A673 (cell line): ENCODE results near the gene KCNQ1OT1. TPM values are rescaled to one million over a fixed set of nuclear protein-coding genes. Genes with fewer than 3 reads are reported as not detected.

Experiments
- BruUV-seq: library from RNA; stranded (reverse); fragments of 400-500 nt; replicated peaks from 2 replicates; lab custom pipeline; 2021; lab: Mats Ljungman, UMichigan
- CTCF ChIA-PET: fragments of 300-600 bp; sonication (Branson Sonifier 250); formaldehyde crosslinking; loops from one replicate; lab custom pipeline; 2022; ENCODE audit warnings: antibody characterized with exemption; lab: Charles Lee
- POLR2A ChIA-PET: fragments of 300-600 bp; sonication (Branson Sonifier 250); formaldehyde crosslinking; loops from one replicate; lab custom pipeline; 2022; ENCODE audit warnings: antibody characterized with exemption; ENCODE audit not compliant: low non-redundant PET; lab: Charles Lee
- DNase-seq: peaks from one replicate; pipeline ENCODE4 v3.0.0-alpha.2; 2015; ENCODE audit warnings: low spot score
- H3K27ac ChIP-seq: fragments of 200-600 bp; sonication (generic); 2 replicates; pipeline ENCODE4 v1.5.1; 2016; ENCODE audit warnings: mixed run types, low read depth, mild to moderate bottlenecking, mixed read lengths, antibody characterized with exemption, low read length; ENCODE audit not compliant: poor library complexity, severe bottlenecking
- H3K27me3 ChIP-seq: fragments of 200-600 bp; sonication (generic); replicated peaks from 2 replicates; pipeline ENCODE4 v1.6.1; 2017; ENCODE audit warnings: mixed run types, low read depth, mild to moderate bottlenecking, mixed read lengths, antibody characterized with exemption, low read length; ENCODE audit not compliant: insufficient read depth, poor library complexity
- H3K36me3 ChIP-seq: fragments of 200-600 bp; sonication (generic); 2 replicates; pipeline ENCODE4 v1.6.1; 2016; ENCODE audit warnings: mixed run types, mild to moderate bottlenecking, mixed read lengths, antibody characterized with exemption, low read length; ENCODE audit not compliant: insufficient read depth, poor library complexity, severe bottlenecking
- H3K4me1 ChIP-seq: fragments of 200-600 bp; sonication (generic); 2 replicates; pipeline ENCODE4 v1.6.1; 2017; ENCODE audit warnings: mixed run types, mild to moderate bottlenecking, mixed read lengths, antibody characterized with exemption, low read length; ENCODE audit not compliant: insufficient read depth, poor library complexity, severe bottlenecking
- H3K4me3 ChIP-seq: fragments of 200-600 bp; sonication (generic); 2 replicates; pipeline ENCODE4 v1.5.1; 2016; ENCODE audit warnings: low read depth, mixed run types, mild to moderate bottlenecking, mixed read lengths, low read length; ENCODE audit not compliant: poor library complexity, severe bottlenecking
- H3K9me3 ChIP-seq: fragments of 200-600 bp; sonication (generic); 2 replicates; pipeline ENCODE4 v1.6.1; 2016; ENCODE audit warnings: mixed run types, low read depth, mild to moderate bottlenecking, mixed read lengths, antibody characterized with exemption, low read length; ENCODE audit not compliant: poor library complexity, severe bottlenecking
- EZH2 ChIP-seq: fragments of 200-600 bp; sonication (generic); IDR thresholded peaks from 2 replicates; pipeline ENCODE4 v1.6.1; 2017; ENCODE audit warnings: borderline replicate concordance, low read depth, mild to moderate bottlenecking, mixed read lengths, antibody characterized with exemption, low read length; ENCODE audit not compliant: poor library complexity, severe bottlenecking
- intact Hi-C: fragments of 100-400 bp; cut with micrococcal nuclease; formaldehyde crosslinking; loops from one replicate; pipeline ENCODE4 v1.10.0; 2022; ENCODE audit not compliant: unreplicated experiment
- total RNA-seq: library from RNA; stranded (reverse); gene quantifications from 2 replicates; pipeline ENCODE4 v1.2.3, GENCODE V29; 2021
- TF ChIP-seq, protein P1 (sequence below): fragments of 300-800, 200-600 bp; sonication (generic); conservative IDR thresholded peaks from 2 replicates; pipeline ENCODE4 v1.5.1; 2017; ENCODE audit warnings: low read depth, mild to moderate bottlenecking, antibody characterized with exemption, low read length, moderate library complexity, mixed read lengths

The KCNQ1OT1 gene
- total RNA-seq, 1 experiment from 2014 or later, result 4.0 TPM

DNA sequence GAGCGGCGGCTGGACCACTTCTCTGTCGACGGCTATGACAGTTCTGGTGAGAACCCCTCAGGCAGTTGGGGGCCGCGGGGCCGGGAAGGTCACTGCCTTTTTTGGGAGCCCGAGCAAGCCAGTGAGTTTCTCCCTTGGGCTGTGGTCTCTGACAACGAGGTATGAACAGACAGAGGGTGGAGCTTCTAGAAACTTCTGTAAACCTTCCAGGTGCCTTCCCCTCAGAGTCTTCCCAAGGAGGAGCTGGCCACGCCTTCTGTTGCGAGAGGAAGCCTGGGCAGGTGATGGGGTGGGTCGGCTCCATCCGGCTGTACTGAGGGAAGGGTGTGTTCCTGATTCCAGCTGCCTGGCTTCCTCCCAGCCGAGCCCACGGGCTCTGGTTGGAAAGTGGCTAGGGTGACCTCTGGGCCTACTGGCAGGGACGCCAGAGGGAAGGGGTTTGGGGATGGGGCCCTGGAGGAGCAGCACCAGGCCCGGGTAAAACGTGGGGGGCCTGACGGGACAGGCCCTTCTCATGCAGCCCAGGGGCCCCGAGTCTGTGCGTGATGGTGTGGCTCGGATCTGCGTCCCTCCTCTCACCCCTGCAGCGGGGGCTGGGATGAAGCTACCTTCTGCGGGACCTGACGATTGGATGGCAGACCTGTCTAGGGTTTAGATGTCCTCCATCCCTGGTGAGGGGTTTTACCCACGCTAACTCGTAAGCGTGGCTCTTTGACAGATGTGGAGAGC lies 110.8 kb downstream of the KCNQ1OT1 start:
- BruUV-seq, result no TSS peak
- Histone ChIP-seq H3K27me3 (no peaks in the 10 kb centered on the region), H3K4me1 (no peaks in the 10 kb centered on the region), H3K27ac (no peak overlapping the region), H3K4me3 (no peak overlapping the region), H3K9me3 (no peaks in the 10 kb centered on the region), H3K36me3 (no peaks in the 10 kb centered on the region)
- POLR2A ChIA-PET, result no interaction called here
- no peak for DNase-seq
- TF ChIP-seq EZH2, result no peak
- TF ChIP-seq, protein P1, sequence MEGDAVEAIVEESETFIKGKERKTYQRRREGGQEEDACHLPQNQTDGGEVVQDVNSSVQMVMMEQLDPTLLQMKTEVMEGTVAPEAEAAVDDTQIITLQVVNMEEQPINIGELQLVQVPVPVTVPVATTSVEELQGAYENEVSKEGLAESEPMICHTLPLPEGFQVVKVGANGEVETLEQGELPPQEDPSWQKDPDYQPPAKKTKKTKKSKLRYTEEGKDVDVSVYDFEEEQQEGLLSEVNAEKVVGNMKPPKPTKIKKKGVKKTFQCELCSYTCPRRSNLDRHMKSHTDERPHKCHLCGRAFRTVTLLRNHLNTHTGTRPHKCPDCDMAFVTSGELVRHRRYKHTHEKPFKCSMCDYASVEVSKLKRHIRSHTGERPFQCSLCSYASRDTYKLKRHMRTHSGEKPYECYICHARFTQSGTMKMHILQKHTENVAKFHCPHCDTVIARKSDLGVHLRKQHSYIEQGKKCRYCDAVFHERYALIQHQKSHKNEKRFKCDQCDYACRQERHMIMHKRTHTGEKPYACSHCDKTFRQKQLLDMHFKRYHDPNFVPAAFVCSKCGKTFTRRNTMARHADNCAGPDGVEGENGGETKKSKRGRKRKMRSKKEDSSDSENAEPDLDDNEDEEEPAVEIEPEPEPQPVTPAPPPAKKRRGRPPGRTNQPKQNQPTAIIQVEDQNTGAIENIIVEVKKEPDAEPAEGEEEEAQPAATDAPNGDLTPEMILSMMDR, result no peak
- intact Hi-C loops, result no loop called here
- CTCF ChIA-PET, result no interaction called here

DNA sequence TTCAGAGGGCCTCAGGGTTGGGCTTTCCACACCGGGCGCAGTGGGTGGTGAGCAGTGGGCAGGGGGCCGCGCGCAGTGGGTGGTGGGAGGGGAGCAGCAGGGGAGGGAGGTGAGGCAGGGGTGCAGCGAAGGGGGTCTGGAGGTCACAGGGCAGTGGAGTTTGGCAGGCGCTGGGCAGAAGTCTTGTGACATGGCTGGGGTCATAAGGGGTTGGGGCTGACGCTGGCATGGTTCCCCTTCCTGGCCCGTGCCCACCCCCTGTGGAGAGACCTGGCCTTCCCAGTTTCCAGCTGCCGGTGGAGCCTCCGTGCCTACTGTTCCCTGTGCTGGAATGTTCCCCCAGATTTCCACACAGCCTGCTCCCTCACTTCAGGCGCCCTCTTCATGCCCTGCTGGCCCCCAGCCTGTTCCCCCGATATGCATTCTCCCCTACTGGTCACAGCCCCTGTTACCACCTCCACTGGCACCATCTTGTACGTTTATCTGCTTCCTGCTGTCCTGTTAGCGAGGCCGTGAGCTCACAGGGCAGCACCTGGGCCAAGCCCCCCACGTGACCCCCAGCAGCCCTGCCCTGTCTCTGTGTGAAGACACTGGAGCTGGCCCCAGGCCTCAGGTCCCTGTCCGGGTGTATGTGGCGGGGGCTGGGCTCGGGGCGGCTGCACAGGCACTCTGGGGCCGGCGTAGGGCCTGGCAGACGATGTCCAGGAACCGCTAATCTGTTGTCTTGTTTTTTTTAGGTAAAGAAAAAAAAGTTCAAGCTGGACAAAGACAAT lies 111.6 kb downstream of the KCNQ1OT1 start:
- ChIA-PET POLR2A (no interaction called here), CTCF (no interaction called here)
- Histone ChIP-seq H3K36me3 (no peaks in the 10 kb centered on the region), H3K4me3 (no peak overlapping the region), H3K4me1 (no peaks in the 10 kb centered on the region), H3K9me3 (no peaks in the 10 kb centered on the region), H3K27me3 (no peaks in the 10 kb centered on the region), H3K27ac (no peak overlapping the region)
- no peak for DNase-seq
- BruUV-seq, result no TSS peak
- TF ChIP-seq, protein P1, result no peak
- TF ChIP-seq EZH2, result no peak
- intact Hi-C loops, result no loop called here

DNA sequence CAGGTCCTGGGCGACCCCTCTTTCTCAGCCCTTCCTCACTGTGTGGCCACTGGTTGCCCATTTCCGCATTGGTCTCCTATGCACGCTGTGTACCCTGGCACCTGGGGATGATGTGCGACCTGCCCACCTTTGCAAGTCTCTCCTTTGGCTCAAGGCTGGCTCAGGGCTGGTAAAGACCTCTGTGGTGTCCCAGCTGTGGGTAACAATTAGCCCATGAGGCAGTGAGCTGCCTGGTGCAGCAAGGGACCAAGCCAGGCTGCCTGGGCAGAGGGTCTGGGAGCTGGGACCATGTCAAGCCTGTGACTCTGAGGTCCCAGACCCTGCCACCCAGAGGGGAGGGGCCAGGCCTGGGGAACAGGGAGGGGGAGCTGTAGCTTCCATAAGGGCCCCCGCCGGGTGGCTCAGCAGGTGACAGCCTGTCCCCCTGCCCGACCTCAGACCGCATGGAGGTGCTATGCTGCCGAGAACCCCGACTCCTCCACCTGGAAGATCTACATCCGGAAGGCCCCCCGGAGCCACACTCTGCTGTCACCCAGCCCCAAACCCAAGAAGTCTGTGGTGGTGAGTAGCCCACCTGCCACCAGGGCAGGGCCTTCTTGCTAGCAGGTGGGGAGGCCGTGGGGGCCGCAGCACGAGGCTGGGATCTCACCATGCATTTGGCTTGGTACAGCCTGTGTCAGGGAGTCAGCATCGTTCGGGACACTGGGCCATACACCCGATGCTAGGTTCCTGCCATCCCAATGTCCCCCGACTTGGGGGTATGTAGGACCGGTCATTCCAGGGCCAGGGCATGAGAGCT lies 112.5 kb downstream of the KCNQ1OT1 start:
- no peaks in the 10 kb centered on the region for H3K27me3 ChIP-seq
- no peaks in the 10 kb centered on the region for H3K36me3 ChIP-seq
- BruUV-seq, result no TSS peak
- H3K4me1 ChIP-seq, result no peaks in the 10 kb centered on the region
- ChIA-PET POLR2A (no interaction called here), CTCF (no interaction called here)
- H3K9me3 ChIP-seq, result no peaks in the 10 kb centered on the region
- TF ChIP-seq, protein P1, result no peak
- TF ChIP-seq EZH2, result no peak
- DNase-seq, result no peak
- no peak overlapping the region for H3K27ac ChIP-seq
- H3K4me3 ChIP-seq, result no peak overlapping the region
- intact Hi-C loops, result no loop called here
